Trophoblast cell (in vitro differentiated cells and primary cell): ENCODE measurements around the gene TLN1.
A peak's percentile ranks its signal among the peaks of the same experiment; 100 is the strongest.

Experiments
- DNase-seq, 2 donors: peaks; one replicate each; pipeline ENCODE4 v3.0.0-alpha.2; 2016
- H2AFZ ChIP-seq: 2 replicates; pipeline ENCODE4 v1.6.1; 2013; ENCODE audit warnings: low read length, moderate library complexity, mild to moderate bottlenecking; ENCODE audit not compliant: insufficient read depth, poor library complexity
- H2AK5ac ChIP-seq: 2 replicates; pipeline ENCODE4 v1.6.1; 2013; ENCODE audit warnings: mild to moderate bottlenecking, low read length
- H2BK120ac ChIP-seq: 2 replicates; pipeline ENCODE4 v1.6.1; 2013; ENCODE audit warnings: low read length, mild to moderate bottlenecking, moderate library complexity; ENCODE audit not compliant: insufficient read depth, poor library complexity
- H2BK12ac ChIP-seq: 2 replicates; pipeline ENCODE4 v1.6.1; 2013; ENCODE audit warnings: mild to moderate bottlenecking, low read length, moderate library complexity
- H2BK5ac ChIP-seq: 2 replicates; pipeline ENCODE4 v1.6.1; 2013; ENCODE audit warnings: low read length, low read depth, moderate library complexity, mild to moderate bottlenecking; ENCODE audit not compliant: poor library complexity
- H3K14ac ChIP-seq: 2 replicates; pipeline ENCODE4 v1.6.1; 2013; ENCODE audit warnings: mild to moderate bottlenecking, low read length
- H3K18ac ChIP-seq: 2 replicates; pipeline ENCODE4 v1.6.1; 2013; ENCODE audit warnings: mild to moderate bottlenecking, low read length
- H3K23ac ChIP-seq: 2 replicates; pipeline ENCODE4 v1.6.1; 2013; ENCODE audit warnings: low read length
- H3K27ac ChIP-seq: 2 replicates; pipeline ENCODE4 v1.5.1; 2013; ENCODE audit warnings: low read depth, mild to moderate bottlenecking, inconsistent platforms, low read length, moderate library complexity
- H3K27me3 ChIP-seq: 2 replicates; pipeline ENCODE4 v1.6.1; 2013; ENCODE audit warnings: inconsistent platforms, mild to moderate bottlenecking, low read length, moderate library complexity; ENCODE audit not compliant: insufficient read depth
- H3K36me3 ChIP-seq, 2 experiments: 1 replicate in 1 of 2; 2 replicates in 1 of 2; pipeline ENCODE4 v1.6.1; 2013; ENCODE audit warnings: low read length in 2 of 2, mild to moderate bottlenecking in 2 of 2, moderate library complexity in 1 of 2; ENCODE audit not compliant: insufficient read depth in 2 of 2, control insufficient read depth in 1 of 2
- H3K4ac ChIP-seq: 2 replicates; pipeline ENCODE4 v1.6.1; 2013; ENCODE audit warnings: low read depth, mild to moderate bottlenecking, low read length, moderate library complexity
- H3K4me1 ChIP-seq, 2 experiments: 1 replicate in 1 of 2; 2 replicates in 1 of 2; pipeline ENCODE4 v1.6.1; 2013; ENCODE audit warnings: low read length in 2 of 2, mild to moderate bottlenecking in 2 of 2, moderate library complexity in 1 of 2; ENCODE audit not compliant: insufficient read depth in 2 of 2, control insufficient read depth in 1 of 2
- H3K4me2 ChIP-seq: 2 replicates; pipeline ENCODE4 v1.6.1; 2013; ENCODE audit warnings: inconsistent platforms, mild to moderate bottlenecking, low read length, moderate library complexity
- H3K4me3 ChIP-seq: 2 replicates; pipeline ENCODE4 v1.5.1; 2013; ENCODE audit warnings: mild to moderate bottlenecking, low read depth, low read length, inconsistent platforms
- H3K79me1 ChIP-seq: one replicate; pipeline ENCODE4 v1.6.1; 2013; ENCODE audit warnings: low read length
- H3K79me2 ChIP-seq: 2 replicates; pipeline ENCODE4 v1.6.1; 2013; ENCODE audit warnings: low read length, mild to moderate bottlenecking; ENCODE audit not compliant: control insufficient read depth, insufficient read depth, poor library complexity
- H3K9ac ChIP-seq: 2 replicates; pipeline ENCODE4 v1.6.1; 2013; ENCODE audit warnings: mild to moderate bottlenecking, low read length
- H3K9me3 ChIP-seq: 2 replicates; pipeline ENCODE4 v1.6.1; 2013; ENCODE audit warnings: low read depth, mild to moderate bottlenecking, control low read depth, inconsistent platforms, low read length; ENCODE audit not compliant: insufficient read depth
- H4K12ac ChIP-seq: 2 replicates; pipeline ENCODE4 v1.6.1; 2013; ENCODE audit warnings: low read depth, mild to moderate bottlenecking, low read length, moderate library complexity
- H4K8ac ChIP-seq: 2 replicates; pipeline ENCODE4 v1.6.1; 2013; ENCODE audit warnings: low read depth, mild to moderate bottlenecking, low read length, moderate library complexity
- H4K91ac ChIP-seq: one replicate; pipeline ENCODE4 v1.6.1; 2013; ENCODE audit warnings: low read depth, mild to moderate bottlenecking, low read length, moderate library complexity
- WGBS: extraction: QIAGEN DNeasy Blood & Tissue Kit; methylation state at CpG from one replicate; pipeline ENCODE4 v1.1.7; 2013; ENCODE audit warnings: missing lambda C conversion rate; ENCODE audit not compliant: insufficient read length, insufficient coverage; ENCODE audit errors: extremely low coverage; 5-methylcytosine and 5-hydroxymethylcytosine counted together

Gene TLN1

GRCh38 chr9:35748858-35749514 is 17.0 kb upstream of the TLN1 start, which contains the start of the genes GBA2 and RGP1:
Gene GBA2 (minus strand): TSS chr9:35749228. CDS start chr9:35748704, 524 bp downstream.
Gene RGP1 (plus strand): TSS chr9:35749287. CDS start chr9:35749756, 469 bp downstream.
- H3K23ac ChIP-seq = no peak within 1 kb of the TSS
- peak; percentile 78 to 83 for DNase-seq
- H4K91ac ChIP-seq = peak within 1 kb of the TSS; percentile 95
- peaks cover 25 to 41% of the 10 kb centered on the region in 2 experiments for H3K36me3 ChIP-seq
- peak within 1 kb of the TSS; percentile 90 for H3K4me2 ChIP-seq
- H3K79me2 ChIP-seq = peaks cover 23% of the 10 kb centered on the region
- H2BK12ac ChIP-seq = no peak within 1 kb of the TSS
- peak within 1 kb of the TSS; percentile 99 for H3K18ac ChIP-seq
- peak within 1 kb of the TSS; percentile 94 for H4K8ac ChIP-seq
- peak within 1 kb of the TSS; percentile 75 for H2BK5ac ChIP-seq
- H2AFZ ChIP-seq = peak within 1 kb of the TSS; percentile 96
- peak within 1 kb of the TSS; percentile 89 for H3K27ac ChIP-seq
- peak within 1 kb of the TSS; percentile 91 for H4K12ac ChIP-seq
- H2AK5ac ChIP-seq = peak within 1 kb of the TSS; percentile 67
- H3K9ac ChIP-seq = peak within 1 kb of the TSS; percentile 95
- peak within 1 kb of the TSS; percentile 86 for H2BK120ac ChIP-seq
- peak within 1 kb of the TSS; percentile 84 for H3K4me3 ChIP-seq
- H3K79me1 ChIP-seq = peaks cover 12% of the 10 kb centered on the region
- H3K14ac ChIP-seq = peak within 1 kb of the TSS; percentile 92
- H3K27me3 ChIP-seq = no peaks in the 10 kb centered on the region
- H3K4ac ChIP-seq = peak within 1 kb of the TSS; percentile 95
- H3K4me1 ChIP-seq = peaks cover 23 to 35% of the 10 kb centered on the region in 2 experiments
- WGBS = no CpG with 5 or more reads among the region's 69 CpGs
- no peaks in the 10 kb centered on the region for H3K9me3 ChIP-seq

GRCh38 chr9:35748242-35748857 is 16.4 kb upstream of the TLN1 start:
- Histone ChIP-seq H3K23ac (no peak overlapping the region), H2AFZ (peak overlapping the region; percentile 50), H3K14ac (peak overlapping the region; percentile 75), H3K36me3 (peaks cover 19 to 41% of the 10 kb centered on the region in 2 experiments), H2AK5ac (peak overlapping the region; percentile 67), H2BK120ac (peak overlapping the region; percentile 77), H3K27me3 (no peaks in the 10 kb centered on the region), H4K91ac (peak overlapping the region; percentile 95), H4K12ac (peak overlapping the region; percentile 68), H3K4me3 (peak overlapping the region; percentile 84), H3K9ac (peak overlapping the region; percentile 89), H3K4ac (peak overlapping the region; percentile 95), H3K4me1 (peaks cover 29 to 40% of the 10 kb centered on the region in 2 experiments), H3K18ac (peak overlapping the region; percentile 76), H3K9me3 (no peaks in the 10 kb centered on the region), H4K8ac (peak overlapping the region; percentile 94), H3K79me2 (peaks cover 23% of the 10 kb centered on the region), H3K4me2 (peak overlapping the region; percentile 90), H2BK12ac (no peak overlapping the region), H3K27ac (peak overlapping the region; percentile 89), H2BK5ac (peak overlapping the region; percentile 75), H3K79me1 (peaks cover 12% of the 10 kb centered on the region)
- WGBS = no CpG with 5 or more reads among the region's 24 CpGs
- DNase-seq = no peak

GRCh38 chr9:35746583-35746982 is 14.6 kb upstream of the TLN1 start:
- Histone ChIP-seq H3K4me2 (peak overlapping the region; percentile 90), H2BK120ac (no peak overlapping the region), H2BK12ac (no peak overlapping the region), H2AK5ac (no peak overlapping the region), H4K12ac (no peak overlapping the region), H3K9ac (no peak overlapping the region), H4K8ac (no peak overlapping the region), H3K79me1 (peaks cover 12% of the 10 kb centered on the region), H3K4ac (peak overlapping the region; percentile 95), H3K4me1 (peaks cover 29 to 40% of the 10 kb centered on the region in 2 experiments), H3K79me2 (peaks cover 23% of the 10 kb centered on the region), H3K23ac (no peak overlapping the region), H3K9me3 (no peaks in the 10 kb centered on the region), H3K27me3 (no peaks in the 10 kb centered on the region), H2AFZ (no peak overlapping the region), H3K36me3 (peaks cover 12 to 33% of the 10 kb centered on the region in 2 experiments), H3K14ac (no peak overlapping the region), H3K18ac (no peak overlapping the region), H3K27ac (no peak overlapping the region), H2BK5ac (no peak overlapping the region), H3K4me3 (no peak overlapping the region), H4K91ac (no peak overlapping the region)
- DNase-seq = no peak
- WGBS = no CpG with 5 or more reads among the region's 3 CpGs

GRCh38 chr9:35745569-35745968 is 13.6 kb upstream of the TLN1 start:
- Histone ChIP-seq H4K8ac (no peak overlapping the region), H3K14ac (no peak overlapping the region), H3K27ac (no peak overlapping the region), H3K18ac (no peak overlapping the region), H4K91ac (no peak overlapping the region), H2BK120ac (no peak overlapping the region), H3K4ac (peak overlapping the region; percentile 47), H2AFZ (no peak overlapping the region), H3K4me3 (no peak overlapping the region), H3K23ac (no peak overlapping the region), H3K9ac (no peak overlapping the region), H3K36me3 (peaks cover 15 to 31% of the 10 kb centered on the region in 2 experiments), H3K4me1 (peaks cover 29 to 40% of the 10 kb centered on the region in 2 experiments), H3K79me1 (peaks cover 12% of the 10 kb centered on the region), H3K79me2 (peaks cover 23% of the 10 kb centered on the region), H3K4me2 (no peak overlapping the region), H3K27me3 (no peaks in the 10 kb centered on the region), H3K9me3 (no peaks in the 10 kb centered on the region), H2BK5ac (no peak overlapping the region), H4K12ac (no peak overlapping the region), H2AK5ac (no peak overlapping the region), H2BK12ac (no peak overlapping the region)
- DNase-seq = no peak
- WGBS = no CpG with 5 or more reads among the region's 1 CpG
